Gastrocnemius medialis (tissue), 4 donors: ENCODE data around the gene SUPT3H.

Source experiments
- CTCF ChIP-seq, 5 experiments: fragments of 450-650 bp in 3 of 5; fragments of 200-600 bp in 2 of 5; sonication (generic) in 2 of 5; IDR thresholded peaks in 4 of 5; conservative IDR thresholded peaks in 1 of 5; 1 replicate in 4 of 5; 2 replicates in 1 of 5; pipeline ENCODE4 v1.5.1; 2016 to 2019; ENCODE audit warnings: antibody characterized with exemption in 5 of 5, mild to moderate bottlenecking in 3 of 5, moderate library complexity in 3 of 5
- POLR2A ChIP-seq, 2 donors: fragments of 450-650 bp; IDR thresholded peaks; one replicate each; pipeline ENCODE4 v1.6.1; 2017; ENCODE audit warnings: antibody characterized with exemption in 2 of 2, mild to moderate bottlenecking in 2 of 2, moderate library complexity in 2 of 2

DNA sequence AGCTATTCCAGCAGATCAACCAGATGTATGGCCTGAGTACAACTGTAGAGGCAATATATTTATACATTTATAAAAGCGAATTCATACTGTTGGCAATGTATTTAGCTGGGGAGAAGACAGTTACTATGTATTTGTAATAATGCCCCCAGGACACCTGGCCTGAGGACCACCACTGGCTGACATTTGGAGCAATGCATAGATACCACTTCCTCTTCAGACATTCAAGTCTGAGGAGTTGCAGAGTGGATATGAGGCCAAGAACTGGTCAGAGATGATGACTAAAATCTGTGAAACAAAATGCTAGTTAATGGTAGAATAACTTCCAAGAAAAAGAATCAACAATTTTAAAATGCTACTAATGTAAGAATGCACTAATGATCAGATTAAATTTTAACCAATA lies 527.9 kb downstream of the SUPT3H start:
- TF ChIP-seq CTCF (IDR thresholded peaks at IDR 0.05 in 4 of 5, conservative IDR thresholded peaks at IDR 0.05 in 1 of 5), result no peak
- TF ChIP-seq POLR2A (IDR thresholded peaks at IDR 0.05), result no peak
